HepG2 (cell line): Measurements from ENCODE around the gene CCDC85C. TPM values are rescaled to one million over a fixed set of nuclear protein-coding genes. Genes with fewer than 3 reads are reported as not detected.

Experiments used
- ASH2L ChIP-seq: fragments of 300-600, 200-600 bp; sonication (generic); IDR thresholded peaks from 2 replicates; pipeline ENCODE4 v1.7.0; 2017; ENCODE audit warnings: low read depth, mild to moderate bottlenecking, moderate library complexity, mixed read lengths, low read length; ENCODE audit not compliant: insufficient read length
- ATF2 ChIP-seq: sonication (generic); formaldehyde crosslinking; IDR thresholded peaks from 2 replicates; pipeline ENCODE4 v1.4.0; 2020; ENCODE audit warnings: missing genetic modification reagents
- E2F1 ChIP-seq: sonication (generic); formaldehyde crosslinking; IDR thresholded peaks from 2 replicates; pipeline ENCODE4 v1.5.0; 2020; ENCODE audit warnings: missing genetic modification reagents
- E2F2 ChIP-seq: sonication (generic); formaldehyde crosslinking; IDR thresholded peaks from 2 replicates; pipeline ENCODE4 v1.4.0; 2020; ENCODE audit warnings: missing genetic modification reagents, borderline replicate concordance
- MAFG ChIP-seq: sonication (generic); formaldehyde crosslinking; IDR thresholded peaks from 2 replicates; pipeline ENCODE4 v1.5.1; 2020; ENCODE audit warnings: mild to moderate bottlenecking, missing genetic modification reagents
- MEF2D ChIP-seq: sonication (generic); formaldehyde crosslinking; IDR thresholded peaks from 2 replicates; pipeline ENCODE4 v1.5.1; 2020; ENCODE audit warnings: mild to moderate bottlenecking, missing genetic modification reagents
- NR0B2 ChIP-seq: sonication (generic); formaldehyde crosslinking; IDR thresholded peaks from 2 replicates; pipeline ENCODE4 v1.4.0; 2020; ENCODE audit warnings: mild to moderate bottlenecking, missing genetic modification reagents
- PAXIP1 ChIP-seq: sonication (generic); formaldehyde crosslinking; conservative IDR thresholded peaks from 2 replicates; pipeline ENCODE4 v1.4.0; 2020; ENCODE audit warnings: mild to moderate bottlenecking, missing genetic modification reagents, moderate library complexity
- PRMT3 ChIP-seq: sonication (generic); formaldehyde crosslinking; IDR thresholded peaks from 2 replicates; pipeline ENCODE4 v1.8.1; 2022; ENCODE audit warnings: low read depth, mild to moderate bottlenecking, moderate library complexity, missing genetic modification reagents, borderline replicate concordance
- SNAI1 ChIP-seq: sonication (generic); formaldehyde crosslinking; IDR thresholded peaks from 2 replicates; pipeline ENCODE4 v1.5.0; 2020; ENCODE audit warnings: mild to moderate bottlenecking, missing genetic modification reagents, borderline replicate concordance
- ZBED4 ChIP-seq: sonication (generic); formaldehyde crosslinking; IDR thresholded peaks from 2 replicates; pipeline ENCODE4 v1.4.0; 2020; ENCODE audit warnings: missing genetic modification reagents, borderline replicate concordance
- ZNF124 ChIP-seq: sonication (generic); formaldehyde crosslinking; IDR thresholded peaks from 2 replicates; pipeline ENCODE4 v1.4.0; 2020; ENCODE audit warnings: missing genetic modification reagents
- ZNF33A ChIP-seq: sonication (generic); formaldehyde crosslinking; IDR thresholded peaks from 2 replicates; pipeline ENCODE4 v1.5.1; 2020; ENCODE audit warnings: missing genetic modification reagents, mild to moderate bottlenecking, moderate library complexity, borderline replicate concordance
- ZNF615 ChIP-seq: sonication (generic); formaldehyde crosslinking; IDR thresholded peaks from 2 replicates; pipeline ENCODE4 v1.5.0; 2020; ENCODE audit warnings: mild to moderate bottlenecking, missing genetic modification reagents, borderline replicate concordance
- ZSCAN31 ChIP-seq: sonication (generic); formaldehyde crosslinking; IDR thresholded peaks from 2 replicates; pipeline ENCODE4 v1.5.0; 2020; ENCODE audit warnings: low read depth, mild to moderate bottlenecking, missing genetic modification reagents
- polyA plus RNA-seq, 8 experiments: library from polyadenylated mRNA; depleted of rRNA in 3 of 8; stranded (reverse) in 7 of 8; unstranded in 1 of 8; fragments of >200 nt; fragmentation: Illumina TruSeq in 4 of 8; extraction: Trizol in 4 of 8; gene quantifications; 2 replicates each; pipeline versions ENCODE4 v1.2.1 to v1.2.3, GENCODE V29; 2011 to 2016; ENCODE audit warnings: low read depth in 4 of 8, missing spikeins in 1 of 8, mixed read lengths in 1 of 8; ENCODE audit not compliant: insufficient read depth in 1 of 8
- total RNA-seq, 5 experiments: library from RNA; depleted of rRNA; stranded (reverse); fragments of >200 nt; fragmentation: Illumina TruSeq; extraction: Trizol; gene quantifications; 2 replicates each; pipeline ENCODE4 v1.2.3, GENCODE V29; 2016; ENCODE audit warnings: low read depth in 1 of 5

CCDC85C gene
- total and polyA plus RNA-seq, 2 of the 13 experiments (the other 11 are each of a cell fraction or from before 2014, with no cell fraction given) = 18.8 to 43.8 TPM

- no peak for TF ChIP-seq ZBED4
- no peak for TF ChIP-seq ZNF33A (CRISPR knock-in tag)
- TF ChIP-seq ASH2L = peak; percentile 98
- no peak for TF ChIP-seq ZSCAN31 (CRISPR knock-in tag)
- no peak for TF ChIP-seq E2F2 (CRISPR knock-in tag)
- TF ChIP-seq E2F1 (CRISPR knock-in tag) = peak; percentile 39; the same call in 1 of the 2 replicates
- no peak for TF ChIP-seq NR0B2
- TF ChIP-seq ATF2 (CRISPR knock-in tag) = peak; percentile 64
- TF ChIP-seq ZNF615 (CRISPR knock-in tag) = no peak
- peak; percentile 18; the same call in 1 of the 2 replicates for TF ChIP-seq PAXIP1 (CRISPR knock-in tag)
- TF ChIP-seq MEF2D (CRISPR knock-in tag) = peak; percentile 54; the same call in 1 of the 2 replicates
- TF ChIP-seq MAFG (CRISPR knock-in tag) = no peak
- TF ChIP-seq ZNF124 (CRISPR knock-in tag) = no peak
- no peak for TF ChIP-seq PRMT3 (CRISPR knock-in tag)
- peak; percentile 55; the same call in 1 of the 2 replicates for TF ChIP-seq SNAI1 (CRISPR knock-in tag)
These were observed 122.9 kb downstream of the CCDC85C start, which contains the start of gene CCNK (continued) for GRCh38 chr14:99480917-99481744.
